Breast epithelium (tissue), 4 donors: ENCODE data around the gene MAP4K2. TPM values are rescaled to one million over a fixed set of nuclear protein-coding genes. Genes with fewer than 3 reads are reported as not detected.

Experiments used
- DNase-seq, 2 donors: peaks; one replicate each; pipeline ENCODE4 v3.0.0-alpha.2; 2019; ENCODE audit warnings: low spot score in 2 of 2
- H3K27ac ChIP-seq, 2 donors: fragments of 200-600 bp; sonication (generic) in 1 of 2; one replicate each; pipeline ENCODE4 v1.5.1; 2016 to 2019; ENCODE audit warnings: mild to moderate bottlenecking in 1 of 2
- H3K27me3 ChIP-seq, 2 donors: fragments of 200-600 bp; sonication (generic) in 1 of 2; one replicate each; pipeline versions ENCODE4 v1.5.1 to v1.6.0; 2017 to 2019; ENCODE audit warnings: control low read depth in 1 of 2, mild to moderate bottlenecking in 1 of 2
- H3K36me3 ChIP-seq: fragments of 200-600 bp; one replicate; pipeline ENCODE4 v1.5.1; 2019
- H3K4me1 ChIP-seq, 2 donors: fragments of 200-600 bp; sonication (generic); one replicate each; pipeline ENCODE4 v1.5.1; 2016 to 2019; ENCODE audit warnings: control low read depth in 1 of 2
- H3K4me3 ChIP-seq, 3 donors: fragments of 200-600 bp; sonication (generic); 1 replicate in 2 of 3; 2 replicates in 1 of 3; pipeline ENCODE4 v1.5.1; 2016 to 2019; ENCODE audit warnings: mild to moderate bottlenecking in 3 of 3, moderate library complexity in 2 of 3
- H3K9me3 ChIP-seq, 2 donors: fragments of 200-600 bp; sonication (generic) in 1 of 2; one replicate each; pipeline ENCODE4 v1.5.1; 2016 to 2019; ENCODE audit warnings: control low read depth in 1 of 2
- POLR2A ChIP-seq: fragments of 450-650 bp; IDR thresholded peaks from one replicate; pipeline ENCODE4 v1.6.1; 2016; ENCODE audit warnings: antibody characterized with exemption, mild to moderate bottlenecking, moderate library complexity
- POLR2AphosphoS5 ChIP-seq, 3 donors: sonication (generic); formaldehyde crosslinking; IDR thresholded peaks; one replicate each; pipeline ENCODE4 v1.6.1; 2017; ENCODE audit warnings: antibody characterized with exemption in 3 of 3
- intact Hi-C: fragments of 100-400 bp; cut with DNase I; formaldehyde crosslinking; loops from one replicate; pipeline ENCODE4 v1.15.1; 2023; ENCODE audit warnings: low total_unique reads
- total RNA-seq, 3 donors: library from RNA; depleted of rRNA; stranded (reverse); fragments of >200 nt; gene quantifications; one replicate each; pipeline ENCODE4 v1.1.0, GENCODE V29; 2016
- TF ChIP-seq, protein P1 (sequence below), 3 donors: fragments of 450-650 bp; IDR thresholded peaks; one replicate each; pipeline ENCODE4 v1.5.1; 2016 to 2017; ENCODE audit warnings: antibody characterized with exemption in 3 of 3, mild to moderate bottlenecking in 3 of 3, moderate library complexity in 3 of 3

The MAP4K2 gene
- total RNA-seq, 3 donors from 2014 or later = 7.7 to 16.1 (median 14.0) TPM

DNA sequence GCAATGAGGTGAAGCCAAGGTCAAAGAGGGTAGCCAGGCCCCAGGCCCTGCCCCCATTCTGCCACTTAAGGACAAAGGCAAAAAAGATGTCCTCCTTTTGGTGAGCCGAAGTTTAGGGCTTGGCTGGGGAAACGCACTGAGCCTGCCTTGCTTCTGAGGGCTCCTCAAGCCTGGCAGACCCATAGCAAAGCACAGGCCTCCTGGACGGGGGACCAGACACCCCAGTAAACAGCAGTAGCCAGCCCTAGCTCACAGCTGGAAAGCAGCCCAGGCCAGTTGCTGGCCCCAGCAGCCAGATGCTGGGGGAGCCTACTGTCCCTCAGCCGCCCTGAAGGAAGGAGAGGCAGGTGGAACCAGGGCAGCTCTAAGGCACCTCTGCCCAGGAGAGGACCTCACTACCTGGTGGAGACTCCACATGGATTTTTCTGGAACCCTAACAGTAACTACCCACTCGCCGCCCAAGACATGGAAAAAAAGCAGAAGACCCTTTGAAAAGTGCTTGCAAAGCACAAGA lies 39.4 kb downstream of the MAP4K2 start:
- Histone ChIP-seq H3K36me3 (peaks cover 26% of the 10 kb centered on the region), H3K4me1 (peaks cover 6 to 14% of the 10 kb centered on the region in 2 donors), H3K4me3 (no peak overlapping the region), H3K27ac (peak overlapping the region; percentile 61 to 71), H3K27me3 (no peaks in the 10 kb centered on the region), H3K9me3 (no peaks in the 10 kb centered on the region)
- DNase-seq = peak in 1 of 2 donors; percentile 36
- TF ChIP-seq, protein P1, sequence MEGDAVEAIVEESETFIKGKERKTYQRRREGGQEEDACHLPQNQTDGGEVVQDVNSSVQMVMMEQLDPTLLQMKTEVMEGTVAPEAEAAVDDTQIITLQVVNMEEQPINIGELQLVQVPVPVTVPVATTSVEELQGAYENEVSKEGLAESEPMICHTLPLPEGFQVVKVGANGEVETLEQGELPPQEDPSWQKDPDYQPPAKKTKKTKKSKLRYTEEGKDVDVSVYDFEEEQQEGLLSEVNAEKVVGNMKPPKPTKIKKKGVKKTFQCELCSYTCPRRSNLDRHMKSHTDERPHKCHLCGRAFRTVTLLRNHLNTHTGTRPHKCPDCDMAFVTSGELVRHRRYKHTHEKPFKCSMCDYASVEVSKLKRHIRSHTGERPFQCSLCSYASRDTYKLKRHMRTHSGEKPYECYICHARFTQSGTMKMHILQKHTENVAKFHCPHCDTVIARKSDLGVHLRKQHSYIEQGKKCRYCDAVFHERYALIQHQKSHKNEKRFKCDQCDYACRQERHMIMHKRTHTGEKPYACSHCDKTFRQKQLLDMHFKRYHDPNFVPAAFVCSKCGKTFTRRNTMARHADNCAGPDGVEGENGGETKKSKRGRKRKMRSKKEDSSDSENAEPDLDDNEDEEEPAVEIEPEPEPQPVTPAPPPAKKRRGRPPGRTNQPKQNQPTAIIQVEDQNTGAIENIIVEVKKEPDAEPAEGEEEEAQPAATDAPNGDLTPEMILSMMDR (IDR thresholded peaks at IDR 0.05) = no peak
- no peak for TF ChIP-seq POLR2A
- TF ChIP-seq POLR2AphosphoS5 (IDR thresholded peaks at IDR 0.05) = no peak
- intact Hi-C loops = no loop called here

- Histone ChIP-seq H3K27ac (peak overlapping the region; percentile 61 to 71), H3K27me3 (no peaks in the 10 kb centered on the region), H3K9me3 (no peaks in the 10 kb centered on the region), H3K36me3 (peaks cover 25% of the 10 kb centered on the region), H3K4me3 (no peak overlapping the region), H3K4me1 (peaks cover 6 to 14% of the 10 kb centered on the region in 2 donors)
- peak in 1 of 2 donors; percentile 17 for DNase-seq
- intact Hi-C loops = no loop called here
- TF ChIP-seq POLR2AphosphoS5 (IDR thresholded peaks at IDR 0.05) (peak in 1 of 3 donors; percentile 15), POLR2A (no peak)
- TF ChIP-seq, protein P1 (IDR thresholded peaks at IDR 0.05) = no peak
Measured at GRCh38 chr11:64762674-64763525, 40.1 kb downstream of the MAP4K2 start.

- no peak for DNase-seq
- Histone ChIP-seq H3K27ac (peak overlapping the region; percentile 61 to 71), H3K4me1 (peaks cover 6 to 14% of the 10 kb centered on the region in 2 donors), H3K9me3 (no peaks in the 10 kb centered on the region), H3K36me3 (peaks cover 19% of the 10 kb centered on the region), H3K27me3 (no peaks in the 10 kb centered on the region), H3K4me3 (no peak overlapping the region)
- intact Hi-C loops = no loop called here
- TF ChIP-seq, protein P1 (IDR thresholded peaks at IDR 0.05) = no peak
Measured at GRCh38 chr11:64762277-64762673, 40.7 kb downstream of the MAP4K2 start.

- intact Hi-C loops = no loop called here
- Histone ChIP-seq H3K4me3 (no peak overlapping the region), H3K27me3 (no peaks in the 10 kb centered on the region), H3K27ac (peak overlapping the region in 1 of 2 donors; percentile 69), H3K36me3 (peaks cover 9% of the 10 kb centered on the region), H3K9me3 (no peaks in the 10 kb centered on the region), H3K4me1 (peaks cover 6 to 14% of the 10 kb centered on the region in 2 donors)
- DNase-seq = peak in 1 of 2 donors; percentile 9
- TF ChIP-seq, protein P1 (IDR thresholded peaks at IDR 0.05) = no peak
- TF ChIP-seq POLR2AphosphoS5 (IDR thresholded peaks at IDR 0.05) (no peak), POLR2A (no peak)
Measured at GRCh38 chr11:64760759-64761420, 42.1 kb downstream of the MAP4K2 start.
